ENCODE results near the gene COQ4. TPM values are rescaled to one million over a fixed set of nuclear protein-coding genes. Genes with fewer than 3 reads are reported as not detected.

Gene COQ4
- total RNA-seq, 1 donor from 2014 or later, result 32.0 TPM

DNA sequence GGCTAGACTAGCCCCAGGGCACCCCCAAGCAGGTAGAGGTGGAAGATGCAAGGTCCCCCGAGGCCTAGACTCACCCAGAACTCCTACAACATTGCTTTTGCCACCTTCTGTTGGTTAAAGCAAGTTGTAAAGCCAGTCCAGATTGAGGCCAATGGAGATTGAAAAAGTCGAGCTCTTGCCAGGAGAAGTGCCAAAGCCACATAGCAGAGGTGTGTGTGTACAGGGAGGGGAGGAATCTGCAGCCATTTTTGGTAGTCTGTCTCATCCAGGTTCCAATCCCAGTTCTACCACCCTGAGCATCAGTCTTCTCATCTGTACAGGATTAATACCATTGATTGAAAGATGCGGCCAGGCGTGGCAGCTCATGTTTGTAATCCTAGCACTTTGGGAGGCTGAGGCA is 36.2 kb downstream of the COQ4 start:
- TF ChIP-seq, protein P1, sequence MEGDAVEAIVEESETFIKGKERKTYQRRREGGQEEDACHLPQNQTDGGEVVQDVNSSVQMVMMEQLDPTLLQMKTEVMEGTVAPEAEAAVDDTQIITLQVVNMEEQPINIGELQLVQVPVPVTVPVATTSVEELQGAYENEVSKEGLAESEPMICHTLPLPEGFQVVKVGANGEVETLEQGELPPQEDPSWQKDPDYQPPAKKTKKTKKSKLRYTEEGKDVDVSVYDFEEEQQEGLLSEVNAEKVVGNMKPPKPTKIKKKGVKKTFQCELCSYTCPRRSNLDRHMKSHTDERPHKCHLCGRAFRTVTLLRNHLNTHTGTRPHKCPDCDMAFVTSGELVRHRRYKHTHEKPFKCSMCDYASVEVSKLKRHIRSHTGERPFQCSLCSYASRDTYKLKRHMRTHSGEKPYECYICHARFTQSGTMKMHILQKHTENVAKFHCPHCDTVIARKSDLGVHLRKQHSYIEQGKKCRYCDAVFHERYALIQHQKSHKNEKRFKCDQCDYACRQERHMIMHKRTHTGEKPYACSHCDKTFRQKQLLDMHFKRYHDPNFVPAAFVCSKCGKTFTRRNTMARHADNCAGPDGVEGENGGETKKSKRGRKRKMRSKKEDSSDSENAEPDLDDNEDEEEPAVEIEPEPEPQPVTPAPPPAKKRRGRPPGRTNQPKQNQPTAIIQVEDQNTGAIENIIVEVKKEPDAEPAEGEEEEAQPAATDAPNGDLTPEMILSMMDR (IDR thresholded peaks at IDR 0.05; ENCODE audit: borderline replicate concordance), result no peak

DNA sequence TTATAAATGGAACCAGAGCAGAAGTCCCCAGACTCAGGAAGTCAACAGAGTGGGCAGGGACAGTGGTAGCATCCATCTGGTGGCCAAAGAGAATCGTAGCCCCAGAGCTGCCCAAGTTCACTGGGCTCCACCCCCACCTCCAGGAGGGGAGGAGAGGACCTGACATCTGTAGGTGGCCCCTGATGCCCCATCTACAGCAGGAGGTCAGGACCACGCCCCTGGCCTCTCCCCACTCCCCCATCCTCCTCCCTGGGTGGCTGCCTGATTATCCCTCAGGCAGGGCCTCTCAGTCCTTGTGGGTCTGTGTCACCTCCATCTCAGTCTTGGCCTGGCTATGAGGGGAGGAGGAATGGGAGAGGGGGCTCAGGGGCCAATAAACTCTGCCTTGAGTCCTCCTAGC is 38.2 kb downstream of the COQ4 start:
- TF ChIP-seq, protein P1 (IDR thresholded peaks at IDR 0.05; ENCODE audit: borderline replicate concordance), result no peak
- peaks cover 31% of the 10 kb centered on the region for H3K4me1 ChIP-seq
- H3K27me3 ChIP-seq (ENCODE audit: low read depth), result no peaks in the 10 kb centered on the region
- H3K9me3 ChIP-seq (replicated peaks), result no peaks in the 10 kb centered on the region
- H3K27ac ChIP-seq (replicated peaks), result no peak overlapping the region
- no peak overlapping the region for H3K4me3 ChIP-seq
- no peak for DNase-seq
- intact Hi-C loops (cut with micrococcal nuclease), result loop anchor here (5.0 kb wide), 1 partner anchor 41 kb away; no protein-coding TSS in a partner anchor
- peaks cover 13% of the 10 kb centered on the region for H3K36me3 ChIP-seq

More for the DNA sequence above, 36.2 kb downstream of the COQ4 start:
- Histone ChIP-seq H3K4me3 (no peak overlapping the region), H3K27ac (replicated peaks) (no peak overlapping the region), H3K36me3 (peaks cover 30% of the 10 kb centered on the region), H3K9me3 (replicated peaks) (no peaks in the 10 kb centered on the region), H3K4me1 (peaks cover 19% of the 10 kb centered on the region), H3K27me3 (ENCODE audit: low read depth) (no peaks in the 10 kb centered on the region)
- intact Hi-C loops (cut with micrococcal nuclease), result no loop called here
- DNase-seq, result no peak

DNA sequence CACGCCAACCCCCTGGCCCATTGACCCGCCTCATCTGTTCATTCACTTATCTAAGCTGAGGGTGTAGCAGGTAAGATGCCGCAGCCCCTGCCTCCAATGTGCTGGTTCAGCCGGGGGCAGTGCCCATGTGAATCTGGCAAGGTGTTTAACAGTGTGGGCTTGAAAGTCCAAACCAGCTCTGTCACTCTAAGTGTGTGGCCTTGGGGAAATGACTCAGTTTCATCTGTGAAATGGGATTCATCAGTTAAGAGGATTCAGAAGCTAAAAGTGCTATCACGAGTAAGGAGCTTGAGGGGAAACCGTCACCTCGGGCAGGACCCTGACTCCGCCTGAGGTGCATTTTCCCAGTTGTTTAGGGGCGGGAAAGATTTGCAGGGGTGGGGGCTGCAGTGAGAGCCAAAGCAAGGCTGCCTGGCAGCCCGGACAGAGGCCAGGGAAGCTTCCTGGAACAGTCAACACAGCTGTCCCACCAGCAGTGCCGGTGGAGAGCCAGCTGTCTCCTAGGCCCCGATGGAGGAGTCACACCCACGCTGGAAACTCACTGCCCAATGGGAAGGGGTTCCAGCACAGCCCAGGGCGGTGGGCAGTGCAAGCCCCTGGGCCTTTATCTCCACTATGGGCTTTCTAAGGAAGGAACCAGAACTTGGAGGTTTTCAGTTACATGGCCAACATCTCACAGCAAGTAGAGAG is 38.8 kb downstream of the COQ4 start:
- intact Hi-C loops (cut with micrococcal nuclease), result loop anchor here (5.0 kb wide), 1 partner anchor 41 kb away; no protein-coding TSS in a partner anchor
- peak overlapping the region; percentile 68 for H3K4me3 ChIP-seq
- H3K27ac ChIP-seq (replicated peaks), result peak overlapping the region; percentile 86
- no peaks in the 10 kb centered on the region for H3K9me3 ChIP-seq (replicated peaks)
- H3K36me3 ChIP-seq, result peaks cover 7% of the 10 kb centered on the region
- H3K4me1 ChIP-seq, result peaks cover 31% of the 10 kb centered on the region
- TF ChIP-seq, protein P1 (IDR thresholded peaks at IDR 0.05; ENCODE audit: borderline replicate concordance), result no peak
- DNase-seq, result no peak
- H3K27me3 ChIP-seq (ENCODE audit: low read depth), result no peaks in the 10 kb centered on the region

DNA sequence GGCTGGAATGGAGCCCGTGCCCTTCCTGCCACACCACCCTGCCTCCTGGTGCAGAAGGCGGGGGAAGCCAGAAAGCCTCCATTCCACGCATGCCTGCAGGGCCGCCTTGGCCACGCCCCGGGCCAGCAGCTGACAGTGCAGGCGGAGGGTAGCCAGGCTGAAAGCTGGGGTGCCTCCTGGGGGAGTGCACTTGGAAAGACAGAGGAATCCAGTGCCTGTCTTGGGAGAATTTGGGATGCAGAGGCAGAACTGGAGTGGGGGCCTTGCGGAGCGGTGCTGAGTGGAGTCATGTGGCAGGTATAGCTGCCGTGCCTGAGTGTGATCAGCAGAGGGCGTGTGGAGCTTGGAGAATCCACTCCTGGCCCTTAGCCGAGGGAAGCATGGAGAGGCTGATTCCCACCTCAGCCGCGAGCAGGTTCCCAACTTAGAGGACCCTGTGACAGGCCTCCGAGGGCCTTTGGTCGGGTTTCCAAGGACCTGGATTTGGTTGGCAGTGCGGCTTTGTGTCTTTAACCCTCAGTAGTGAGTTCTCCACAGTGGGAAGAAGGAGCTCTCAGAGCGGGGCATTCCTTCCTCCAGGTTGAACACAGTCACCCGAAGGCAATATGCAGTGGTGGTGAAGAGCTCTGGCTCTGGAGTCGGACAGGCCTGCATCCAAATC is 39.5 kb downstream of the COQ4 start:
- no peaks in the 10 kb centered on the region for H3K9me3 ChIP-seq (replicated peaks)
- TF ChIP-seq, protein P1 (IDR thresholded peaks at IDR 0.05; ENCODE audit: borderline replicate concordance), result peak; percentile 96
- H3K4me1 ChIP-seq, result peaks cover 31% of the 10 kb centered on the region
- H3K27me3 ChIP-seq (ENCODE audit: low read depth), result no peaks in the 10 kb centered on the region
- peaks cover 4% of the 10 kb centered on the region for H3K36me3 ChIP-seq
- intact Hi-C loops (cut with micrococcal nuclease), result loop anchor here (5.0 kb wide), 1 partner anchor 40 kb away; no protein-coding TSS in a partner anchor
- peak; percentile 79 for DNase-seq
- peak overlapping the region; percentile 86 for H3K27ac ChIP-seq (replicated peaks)
- peak overlapping the region; percentile 68 for H3K4me3 ChIP-seq

DNA sequence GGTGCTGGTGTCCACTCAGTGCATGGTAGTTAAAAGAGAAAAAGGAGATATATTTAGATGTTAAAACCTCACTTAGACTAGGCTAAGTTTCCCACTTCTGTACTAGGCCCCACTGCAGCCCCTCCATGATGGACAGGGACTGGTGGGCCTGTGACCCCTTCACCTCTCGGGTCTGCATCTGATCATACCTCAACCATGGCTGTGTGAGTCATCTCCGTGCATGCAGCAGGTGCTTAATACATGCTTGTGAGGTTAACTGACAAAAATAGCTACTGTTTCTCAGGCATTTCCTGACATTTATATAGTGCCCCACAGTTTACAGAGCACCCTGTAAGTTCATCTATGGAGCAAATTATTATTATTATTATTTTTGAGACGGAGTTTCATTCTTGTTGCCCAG is 40.1 kb downstream of the COQ4 start:
- Histone ChIP-seq H3K4me1 (peaks cover 28% of the 10 kb centered on the region), H3K9me3 (replicated peaks) (no peaks in the 10 kb centered on the region), H3K27me3 (ENCODE audit: low read depth) (no peaks in the 10 kb centered on the region), H3K4me3 (no peak overlapping the region), H3K27ac (replicated peaks) (peak overlapping the region; percentile 86), H3K36me3 (no peaks in the 10 kb centered on the region)
- TF ChIP-seq, protein P1 (IDR thresholded peaks at IDR 0.05; ENCODE audit: borderline replicate concordance), result no peak
- no peak for DNase-seq
- intact Hi-C loops (cut with micrococcal nuclease), result loop anchor here (5.0 kb wide), 1 partner anchor 40 kb away; no protein-coding TSS in a partner anchor

Data from left ventricle myocardium inferior (tissue), 1 donor.